ENCODE data around the gene FER.

The FER gene

GRCh38 chr5:109125755-109126429 is 378.2 kb downstream of the FER start:
- no peak for TF ChIP-seq CTCF (IDR thresholded peaks at IDR 0.05; ENCODE audit: low read depth, low read length, missing control alignments)
- DNase-seq (ENCODE audit: low read depth) = no peak
- H3K4me3 ChIP-seq (ENCODE audit: low read depth, low read length) = no peak overlapping the region

- no peak overlapping the region for H3K4me3 ChIP-seq (ENCODE audit: low read depth, low read length)
- no peak for TF ChIP-seq CTCF (IDR thresholded peaks at IDR 0.05; ENCODE audit: low read depth, low read length, missing control alignments)
- DNase-seq (ENCODE audit: low read depth) = no peak
Observed at GRCh38 chr5:109126481-109126880, 378.8 kb downstream of the FER start.

- no peak for DNase-seq (ENCODE audit: low read depth)
- H3K4me3 ChIP-seq (ENCODE audit: low read depth, low read length) = no peak overlapping the region
- TF ChIP-seq CTCF (IDR thresholded peaks at IDR 0.05; ENCODE audit: low read depth, low read length, missing control alignments) = no peak
Observed at GRCh38 chr5:109136906-109137305, 389.2 kb downstream of the FER start.

- DNase-seq (ENCODE audit: low read depth) = no peak
- no peak overlapping the region for H3K4me3 ChIP-seq (ENCODE audit: low read depth, low read length)
- no peak for TF ChIP-seq CTCF (IDR thresholded peaks at IDR 0.05; ENCODE audit: low read depth, low read length, missing control alignments)
Observed at GRCh38 chr5:109141222-109142200, 393.8 kb downstream of the FER start.

GRCh38 chr5:109143031-109143430 is 395.3 kb downstream of the FER start:
- DNase-seq (ENCODE audit: low read depth) = no peak
- no peak overlapping the region for H3K4me3 ChIP-seq (ENCODE audit: low read depth, low read length)
- TF ChIP-seq CTCF (IDR thresholded peaks at IDR 0.05; ENCODE audit: low read depth, low read length, missing control alignments) = no peak

GRCh38 chr5:109145139-109145538 is 397.4 kb downstream of the FER start:
- TF ChIP-seq CTCF (IDR thresholded peaks at IDR 0.05; ENCODE audit: low read depth, low read length, missing control alignments) = no peak
- DNase-seq (ENCODE audit: low read depth) = no peak
- no peak overlapping the region for H3K4me3 ChIP-seq (ENCODE audit: low read depth, low read length)
